Neuronal stem cell (in vitro differentiated cells): ENCODE measurements around the gene SPOP.

ENCODE experiments used
- DNase-seq: peaks from one replicate; pipeline ENCODE4 v3.0.0-alpha.2; 2013; ENCODE audit warnings: low spot score
- H2AFZ ChIP-seq: one replicate; pipeline ENCODE4 v1.6.1; 2013; ENCODE audit warnings: mild to moderate bottlenecking, low read length, inconsistent platforms
- H2AK5ac ChIP-seq: 2 replicates; pipeline ENCODE4 v1.6.1; 2013; ENCODE audit warnings: low read depth, mild to moderate bottlenecking, inconsistent platforms, low read length, moderate library complexity, mixed read lengths
- H2BK120ac ChIP-seq: 2 replicates; pipeline ENCODE4 v1.6.1; 2013; ENCODE audit warnings: low read depth, mild to moderate bottlenecking, inconsistent platforms, low read length, moderate library complexity, mixed read lengths
- H2BK12ac ChIP-seq: one replicate; pipeline ENCODE4 v1.6.1; 2013; ENCODE audit warnings: low read length, inconsistent platforms
- H2BK15ac ChIP-seq: 2 replicates; pipeline ENCODE4 v1.6.1; 2013; ENCODE audit warnings: mild to moderate bottlenecking, low read length, inconsistent platforms, mixed read lengths
- H2BK5ac ChIP-seq: one replicate; pipeline ENCODE4 v1.6.1; 2013; ENCODE audit warnings: inconsistent platforms, mild to moderate bottlenecking, low read length, moderate library complexity
- H3K14ac ChIP-seq: one replicate; pipeline ENCODE4 v1.6.1; 2013; ENCODE audit warnings: low read length, inconsistent platforms
- H3K18ac ChIP-seq: 2 replicates; pipeline ENCODE4 v1.6.1; 2013; ENCODE audit warnings: low read length, inconsistent platforms
- H3K23ac ChIP-seq: 2 replicates; pipeline ENCODE4 v1.6.1; 2013; ENCODE audit warnings: low read depth, mild to moderate bottlenecking, mixed read lengths, low read length, inconsistent platforms; ENCODE audit not compliant: poor library complexity
- H3K27ac ChIP-seq: replicated peaks from 3 replicates; pipeline ENCODE4 v1.5.1; 2013; ENCODE audit warnings: low read length, inconsistent platforms
- H3K27me3 ChIP-seq, 3 experiments: 2 replicates each; pipeline ENCODE4 v1.6.1; 2013; ENCODE audit warnings: low read length in 3 of 3, mild to moderate bottlenecking in 2 of 3, inconsistent platforms in 1 of 3, low read depth in 1 of 3, mixed read lengths in 1 of 3, moderate library complexity in 1 of 3; ENCODE audit not compliant: control insufficient read depth in 3 of 3, insufficient read depth in 3 of 3
- H3K36me3 ChIP-seq, 2 donors: replicated peaks in 1 of 2; 2 replicates each; pipeline ENCODE4 v1.6.1; 2013; ENCODE audit warnings: low read length in 2 of 2; ENCODE audit not compliant: control insufficient read depth in 2 of 2, insufficient read depth in 2 of 2
- H3K4ac ChIP-seq: 2 replicates; pipeline ENCODE4 v1.6.1; 2013; ENCODE audit warnings: inconsistent platforms, mild to moderate bottlenecking, low read length, moderate library complexity
- H3K4me1 ChIP-seq, 2 donors: 1 replicate in 1 of 2; 2 replicates in 1 of 2; pipeline ENCODE4 v1.6.1; 2013; ENCODE audit warnings: low read length in 2 of 2, low read depth in 1 of 2; ENCODE audit not compliant: control insufficient read depth in 2 of 2, insufficient read depth in 1 of 2
- H3K4me2 ChIP-seq: one replicate; pipeline ENCODE4 v1.6.1; 2013; ENCODE audit warnings: mild to moderate bottlenecking, low read length, inconsistent platforms; ENCODE audit not compliant: insufficient read depth, poor library complexity, severe bottlenecking
- H3K4me3 ChIP-seq, 2 donors: 2 replicates each; pipeline ENCODE4 v1.5.1; 2013; ENCODE audit warnings: low read length in 2 of 2, mild to moderate bottlenecking in 2 of 2, inconsistent platforms in 1 of 2, moderate library complexity in 1 of 2
- H3K79me1 ChIP-seq: one replicate; pipeline ENCODE4 v1.6.1; 2013; ENCODE audit warnings: low read depth, mild to moderate bottlenecking, inconsistent platforms, low read length, moderate library complexity
- H3K9ac ChIP-seq: one replicate; pipeline ENCODE4 v1.6.1; 2013; ENCODE audit warnings: mild to moderate bottlenecking, low read depth, low read length, inconsistent platforms; ENCODE audit not compliant: poor library complexity
- H3K9me3 ChIP-seq, 2 donors: replicated peaks in 1 of 2; 2 replicates each; pipeline versions ENCODE3 to v1.6.1; 2013; ENCODE audit warnings: low read length in 2 of 2, mild to moderate bottlenecking in 2 of 2, inconsistent platforms in 1 of 2, low read depth in 1 of 2, mixed read lengths in 1 of 2, moderate library complexity in 1 of 2; ENCODE audit not compliant: control insufficient read depth in 2 of 2, insufficient read depth in 1 of 2
- H4K8ac ChIP-seq: one replicate; pipeline ENCODE4 v1.6.1; 2013; ENCODE audit warnings: low read depth, mild to moderate bottlenecking, inconsistent platforms, low read length, moderate library complexity
- H4K91ac ChIP-seq: one replicate; pipeline ENCODE4 v1.6.1; 2013; ENCODE audit warnings: low read length, low read depth, mild to moderate bottlenecking, inconsistent platforms; ENCODE audit not compliant: poor library complexity
- WGBS, 2 donors: extraction: QIAGEN DNeasy Blood & Tissue Kit; methylation state at CpG; one replicate each; pipeline ENCODE4 v1.1.7; 2013; ENCODE audit warnings: missing lambda C conversion rate in 2 of 2, mixed read lengths in 1 of 2; ENCODE audit not compliant: insufficient read length in 2 of 2, insufficient replicate concordance in 1 of 2; ENCODE audit errors: extremely low coverage in 2 of 2; 5-methylcytosine and 5-hydroxymethylcytosine counted together

The SPOP gene

DNA sequence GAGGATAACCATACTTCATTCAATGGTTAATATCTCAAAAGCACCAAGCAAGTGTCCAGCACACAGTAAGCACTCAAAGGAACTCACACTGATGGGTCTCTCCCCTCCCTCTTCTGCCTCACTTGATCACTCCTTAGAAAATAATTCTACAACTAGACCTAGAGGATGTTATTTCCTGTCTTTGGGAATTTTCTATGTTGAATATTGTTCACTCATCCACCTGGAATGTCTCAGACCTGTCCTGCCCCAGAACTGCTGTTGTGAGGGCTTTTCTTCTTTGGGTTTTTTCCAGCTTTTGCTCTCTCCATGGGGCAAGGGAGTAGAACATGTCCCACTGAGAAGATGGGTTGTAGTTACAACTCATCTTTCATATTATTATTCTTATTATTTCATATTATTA is 76.9 kb downstream of the SPOP start:
- H3K14ac ChIP-seq = no peak overlapping the region
- no peak for DNase-seq
- no peak overlapping the region for H3K23ac ChIP-seq
- H3K27me3 ChIP-seq = no peaks in the 10 kb centered on the region
- no peak overlapping the region for H3K4ac ChIP-seq
- no peak overlapping the region for H2BK120ac ChIP-seq
- no peak overlapping the region for H2BK12ac ChIP-seq
- no peak overlapping the region for H3K27ac ChIP-seq
- no peak overlapping the region for H3K9ac ChIP-seq
- H3K36me3 ChIP-seq = peaks cover 12 to 94% of the 10 kb centered on the region in 2 donors
- no peak overlapping the region for H4K8ac ChIP-seq
- no peak overlapping the region for H2BK5ac ChIP-seq
- no peak overlapping the region for H3K4me3 ChIP-seq
- H3K18ac ChIP-seq = no peak overlapping the region
- H3K9me3 ChIP-seq = no peaks in the 10 kb centered on the region
- H4K91ac ChIP-seq = no peak overlapping the region
- no peak overlapping the region for H2BK15ac ChIP-seq
- no peak overlapping the region for H2AFZ ChIP-seq
- no peak overlapping the region for H2AK5ac ChIP-seq
- H3K4me2 ChIP-seq = no peak overlapping the region
- H3K79me1 ChIP-seq = no peaks in the 10 kb centered on the region
- peaks cover 0 to 17% of the 10 kb centered on the region in 2 donors for H3K4me1 ChIP-seq

DNA sequence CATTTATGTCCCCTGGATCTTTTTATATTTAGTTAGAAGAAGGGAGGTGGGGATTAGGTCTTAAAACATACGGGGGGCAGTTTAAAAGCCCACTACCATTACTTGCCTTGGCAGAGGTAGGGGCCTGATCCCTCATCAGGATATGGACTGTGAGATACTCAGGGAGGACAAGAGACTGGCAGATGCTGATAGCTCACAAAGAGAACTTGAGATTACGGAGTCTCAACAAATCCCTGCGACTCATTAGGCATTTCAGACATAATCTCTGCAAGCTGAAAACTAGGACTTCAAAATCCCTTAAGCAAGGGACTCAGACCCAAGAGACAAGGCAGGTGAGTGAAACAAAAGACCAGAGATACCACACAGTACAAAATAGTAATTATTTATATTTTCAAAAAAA is 79.0 kb downstream of the SPOP start:
- H3K79me1 ChIP-seq = no peaks in the 10 kb centered on the region
- H2BK12ac ChIP-seq = no peak overlapping the region
- no peaks in the 10 kb centered on the region for H3K9me3 ChIP-seq
- no peak overlapping the region for H2AK5ac ChIP-seq
- no peak overlapping the region for H3K27ac ChIP-seq
- no peak overlapping the region for H3K18ac ChIP-seq
- no peak overlapping the region for H2AFZ ChIP-seq
- no peak overlapping the region for H3K4ac ChIP-seq
- no peak overlapping the region for H3K14ac ChIP-seq
- peaks cover 0 to 14% of the 10 kb centered on the region in 2 donors for H3K4me1 ChIP-seq
- H2BK15ac ChIP-seq = no peak overlapping the region
- no peak overlapping the region for H2BK5ac ChIP-seq
- H3K36me3 ChIP-seq = peaks cover 16 to 83% of the 10 kb centered on the region in 2 donors
- WGBS, 2 donors = no CpG with 5 or more reads among the region's 3 CpGs
- no peak overlapping the region for H4K8ac ChIP-seq
- no peak overlapping the region for H3K9ac ChIP-seq
- H3K27me3 ChIP-seq = no peaks in the 10 kb centered on the region
- no peak for DNase-seq
- no peak overlapping the region for H3K4me2 ChIP-seq
- H4K91ac ChIP-seq = no peak overlapping the region
- no peak overlapping the region for H3K23ac ChIP-seq
- no peak overlapping the region for H2BK120ac ChIP-seq
- H3K4me3 ChIP-seq = no peak overlapping the region

DNA sequence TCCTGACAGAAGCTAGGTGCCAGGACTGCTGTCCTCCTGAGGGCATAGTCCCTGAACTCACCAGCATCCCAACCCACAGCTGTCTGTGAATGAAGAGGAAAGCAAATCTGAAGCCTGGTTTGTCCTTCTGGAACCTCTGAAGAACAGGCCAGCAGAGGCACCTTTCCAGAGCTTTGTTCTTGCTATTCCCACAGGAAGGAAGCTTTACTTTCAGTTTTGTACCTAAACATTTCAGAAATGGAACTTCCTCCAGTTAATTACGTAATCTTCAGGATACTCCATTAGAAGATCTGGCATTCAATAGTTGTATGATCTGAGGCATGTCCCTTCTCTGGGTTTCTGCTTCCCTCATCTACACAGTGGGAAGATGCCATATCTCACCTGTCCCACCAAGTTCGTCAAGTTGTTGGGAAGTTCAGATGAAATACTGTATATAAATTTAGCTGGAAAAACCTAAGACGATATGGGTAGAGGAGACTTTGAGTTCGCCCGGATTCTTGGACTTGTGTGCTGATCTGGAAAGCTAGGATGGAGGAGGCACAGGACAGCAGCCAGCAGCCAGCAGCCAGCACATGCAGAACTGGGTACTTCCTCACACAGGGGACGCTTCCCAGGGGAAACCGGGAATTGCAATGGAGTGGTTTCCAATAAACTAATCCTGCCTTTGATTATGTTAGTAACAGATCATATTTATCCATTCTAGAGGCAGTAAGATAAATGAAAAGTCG is 79.8 kb downstream of the SPOP start:
- WGBS, 2 donors = no CpG with 5 or more reads among the region's 8 CpGs
- no peak overlapping the region for H2BK120ac ChIP-seq
- no peak overlapping the region for H2AK5ac ChIP-seq
- H3K79me1 ChIP-seq = no peaks in the 10 kb centered on the region
- H2BK5ac ChIP-seq = no peak overlapping the region
- H3K14ac ChIP-seq = no peak overlapping the region
- H3K18ac ChIP-seq = no peak overlapping the region
- no peak overlapping the region for H3K23ac ChIP-seq
- H2AFZ ChIP-seq = no peak overlapping the region
- no peaks in the 10 kb centered on the region for H3K9me3 ChIP-seq
- H3K36me3 ChIP-seq = peaks cover 16 to 75% of the 10 kb centered on the region in 2 donors
- no peak overlapping the region for H3K9ac ChIP-seq
- H4K8ac ChIP-seq = no peak overlapping the region
- no peak overlapping the region for H3K4me2 ChIP-seq
- no peak overlapping the region for H2BK15ac ChIP-seq
- H3K27ac ChIP-seq = no peak overlapping the region
- H3K4ac ChIP-seq = no peak overlapping the region
- H3K4me3 ChIP-seq = no peak overlapping the region
- DNase-seq = no peak
- H3K27me3 ChIP-seq = no peaks in the 10 kb centered on the region
- H4K91ac ChIP-seq = no peak overlapping the region
- no peak overlapping the region for H2BK12ac ChIP-seq
- peaks cover 0 to 10% of the 10 kb centered on the region in 2 donors for H3K4me1 ChIP-seq

DNA sequence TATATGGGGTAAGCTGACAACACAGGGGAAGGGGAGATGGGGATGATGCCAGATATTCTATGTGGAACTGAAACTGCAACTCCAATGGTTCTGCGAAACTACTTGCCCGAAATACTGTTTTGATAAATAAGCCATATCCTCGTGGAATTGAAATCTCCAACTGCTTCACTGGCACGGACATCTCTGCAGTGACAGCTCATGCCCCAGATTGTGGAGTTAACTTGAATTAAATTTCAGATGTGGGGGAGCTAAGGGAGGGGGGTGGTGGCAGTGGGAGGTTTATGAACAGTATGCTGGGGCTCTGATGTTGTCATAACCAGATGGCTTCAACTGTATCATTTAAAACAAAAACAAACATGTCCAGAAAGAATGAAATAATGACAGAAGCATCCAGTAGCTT is 80.5 kb downstream of the SPOP start:
- Histone ChIP-seq H3K4ac (no peak overlapping the region), H3K27ac (no peak overlapping the region), H4K8ac (no peak overlapping the region), H2BK12ac (no peak overlapping the region), H2BK5ac (no peak overlapping the region), H3K4me1 (peaks cover 0 to 7% of the 10 kb centered on the region in 2 donors), H2BK15ac (no peak overlapping the region), H3K9me3 (no peaks in the 10 kb centered on the region), H4K91ac (no peak overlapping the region), H3K36me3 (peaks cover 16 to 69% of the 10 kb centered on the region in 2 donors), H2BK120ac (no peak overlapping the region), H3K27me3 (no peaks in the 10 kb centered on the region), H3K9ac (no peak overlapping the region), H3K79me1 (no peaks in the 10 kb centered on the region), H2AFZ (no peak overlapping the region), H3K18ac (no peak overlapping the region), H3K4me2 (no peak overlapping the region), H3K4me3 (no peak overlapping the region), H3K14ac (no peak overlapping the region), H3K23ac (no peak overlapping the region), H2AK5ac (no peak overlapping the region)
- DNase-seq = no peak
- no CpG with 5 or more reads among the region's 4 CpGs for WGBS, 2 donors
